ENCODE results near the gene ALDH18A1. TPM values are rescaled to one million over a fixed set of nuclear protein-coding genes. Genes with fewer than 3 reads are reported as not detected.

The ALDH18A1 gene
- total RNA-seq, 1 donor from 2014 or later: 41.1 TPM

- DNase-seq (ENCODE audit: low spot score): no peak
These were observed 97.0 kb downstream of the ALDH18A1 start for GRCh38 chr10:95559471-95559870.

DNA sequence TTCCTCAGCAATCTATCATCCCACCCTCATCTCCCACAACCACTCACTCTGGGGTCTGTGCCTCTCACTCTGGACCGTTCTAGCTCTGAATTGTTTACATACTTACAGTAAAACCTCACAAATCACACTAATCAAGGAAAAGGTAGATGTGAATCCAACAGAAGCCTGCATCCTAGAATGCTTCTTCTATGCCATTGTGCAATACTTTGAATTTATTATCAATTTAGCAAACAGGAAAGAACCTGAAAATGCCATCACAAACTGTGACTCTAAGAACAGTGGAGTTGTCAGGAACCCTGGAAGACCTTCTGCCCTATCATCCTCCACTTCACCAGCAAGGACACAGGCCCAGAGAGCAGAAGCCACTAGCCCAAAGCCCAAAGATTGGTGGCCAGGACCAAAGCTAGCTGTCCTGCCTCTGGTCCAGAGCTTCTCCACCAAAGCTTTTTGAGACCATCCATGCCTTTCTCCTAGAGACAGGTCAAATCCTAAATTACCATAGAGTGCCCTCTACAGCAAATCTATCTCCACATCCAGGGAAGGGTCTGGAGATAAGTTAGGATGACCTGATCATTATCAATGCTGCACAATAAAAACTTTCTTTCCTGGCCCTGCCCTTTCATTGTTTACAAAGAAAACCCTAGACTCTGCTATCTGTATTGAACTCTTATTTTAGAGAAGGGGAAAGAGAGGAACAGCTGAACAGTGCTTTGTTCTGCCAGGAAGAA lies 97.8 kb downstream of the ALDH18A1 start:
- no peak for DNase-seq (ENCODE audit: low spot score)

- DNase-seq (ENCODE audit: low spot score): peak; percentile 8
These were observed 99.3 kb downstream of the ALDH18A1 start for GRCh38 chr10:95556994-95557767.

Other genes with a start within 250 kb of the ALDH18A1 start
- gene SORBS1, start 95.3 kb downstream of the ALDH18A1 start, total RNA-seq: 854 TPM
- 27.3 TPM for gene TCTN3, start 37.2 kb upstream of the ALDH18A1 start, total RNA-seq
- 25.4 TPM for gene ENTPD1, start 99.5 kb upstream of the ALDH18A1 start, total RNA-seq

Data from mesenteric fat pad (tissue), 1 donor.